ENCODE measurements around the gene NLRC3. TPM values are rescaled to one million over a fixed set of nuclear protein-coding genes. Genes with fewer than 3 reads are reported as not detected.

Gene NLRC3
- total RNA-seq, 4 donors from 2014 or later = 0.70 to 4.0 (median 1.8) TPM

DNA sequence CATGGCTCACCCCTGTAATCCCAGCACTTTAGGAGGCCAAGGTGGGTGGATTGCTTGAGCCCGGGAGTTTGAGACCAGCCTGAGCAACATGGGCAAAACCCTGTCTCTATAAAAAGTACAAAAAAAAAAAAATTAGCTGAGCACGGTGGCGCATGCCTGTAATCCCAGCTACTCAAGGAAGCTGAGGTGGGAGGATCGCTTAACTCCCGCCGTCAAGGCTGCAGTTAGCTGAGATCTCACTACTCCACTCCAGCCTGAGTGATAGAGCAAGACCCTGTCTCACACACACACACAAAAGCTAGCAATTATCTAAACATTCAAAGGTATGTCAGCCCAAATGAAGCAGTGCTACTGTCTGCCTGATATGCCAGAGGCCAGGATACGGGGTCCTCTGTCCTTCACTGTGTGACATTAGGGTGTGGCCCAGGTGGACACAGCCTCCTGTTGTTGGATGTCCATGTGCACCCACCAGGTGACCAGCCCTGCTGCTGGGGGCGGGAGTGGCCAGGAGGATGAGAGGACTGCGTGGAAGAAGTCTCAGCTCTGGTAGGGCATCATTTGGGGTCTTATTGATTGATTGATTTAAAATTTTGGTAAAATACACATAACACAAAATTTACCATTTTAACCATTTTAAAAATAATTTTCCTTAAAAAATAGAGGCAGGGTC lies 3.9 kb downstream of the NLRC3 start:
- Histone ChIP-seq H3K36me3 (no peaks in the 10 kb centered on the region), H3K9me3 (peaks cover 0 to 12% (median 9%) of the 10 kb centered on the region in 3 donors), H3K27ac (no peak overlapping the region), H3K4me1 (peaks cover 0 to under 1% (median 0%) of the 10 kb centered on the region in 3 donors), H3K27me3 (peaks cover 0 to 17% (median 0%) of the 10 kb centered on the region in 4 donors), H3K4me3 (no peak overlapping the region)
- no peak for DNase-seq
- TF ChIP-seq POLR2A (IDR thresholded peaks at IDR 0.05) = no peak
- TF ChIP-seq, protein P1, sequence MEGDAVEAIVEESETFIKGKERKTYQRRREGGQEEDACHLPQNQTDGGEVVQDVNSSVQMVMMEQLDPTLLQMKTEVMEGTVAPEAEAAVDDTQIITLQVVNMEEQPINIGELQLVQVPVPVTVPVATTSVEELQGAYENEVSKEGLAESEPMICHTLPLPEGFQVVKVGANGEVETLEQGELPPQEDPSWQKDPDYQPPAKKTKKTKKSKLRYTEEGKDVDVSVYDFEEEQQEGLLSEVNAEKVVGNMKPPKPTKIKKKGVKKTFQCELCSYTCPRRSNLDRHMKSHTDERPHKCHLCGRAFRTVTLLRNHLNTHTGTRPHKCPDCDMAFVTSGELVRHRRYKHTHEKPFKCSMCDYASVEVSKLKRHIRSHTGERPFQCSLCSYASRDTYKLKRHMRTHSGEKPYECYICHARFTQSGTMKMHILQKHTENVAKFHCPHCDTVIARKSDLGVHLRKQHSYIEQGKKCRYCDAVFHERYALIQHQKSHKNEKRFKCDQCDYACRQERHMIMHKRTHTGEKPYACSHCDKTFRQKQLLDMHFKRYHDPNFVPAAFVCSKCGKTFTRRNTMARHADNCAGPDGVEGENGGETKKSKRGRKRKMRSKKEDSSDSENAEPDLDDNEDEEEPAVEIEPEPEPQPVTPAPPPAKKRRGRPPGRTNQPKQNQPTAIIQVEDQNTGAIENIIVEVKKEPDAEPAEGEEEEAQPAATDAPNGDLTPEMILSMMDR (IDR thresholded peaks at IDR 0.05) = no peak
- WGBS, 2 donors = 76 to 83% methylated on average over 8 to 9 of the region's 9 CpGs
- intact Hi-C loops (cut with DNase I) = no loop called here

DNA sequence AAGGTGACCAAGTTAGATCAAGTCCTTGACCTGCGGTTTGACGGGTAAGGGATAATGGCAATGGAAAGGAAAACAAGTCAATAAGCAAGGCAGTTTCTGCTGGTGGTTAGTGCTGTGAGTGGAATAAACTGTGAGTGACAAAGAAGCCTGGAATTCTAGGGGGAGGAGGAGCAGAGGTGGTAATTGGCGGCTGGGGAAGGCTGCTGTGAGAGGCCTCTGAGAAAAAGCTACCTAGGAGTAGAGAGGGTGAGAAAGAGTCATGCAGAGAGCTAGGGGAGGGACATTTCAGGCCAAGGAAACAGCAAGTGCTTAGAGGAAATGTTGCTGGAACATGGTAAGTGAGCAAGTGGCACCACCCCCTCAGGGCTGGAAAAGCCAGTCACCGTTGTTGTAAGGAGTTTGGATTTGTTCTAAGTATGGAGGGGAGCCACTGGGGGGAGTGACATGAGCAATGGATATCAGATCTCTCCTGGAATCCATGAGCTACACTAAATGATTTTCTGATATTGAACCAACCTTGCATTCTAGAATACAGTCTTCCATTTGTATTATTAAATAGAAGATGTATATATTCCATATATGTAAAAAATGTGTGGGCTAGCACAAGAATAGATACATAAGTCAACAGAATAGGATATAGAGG lies 6.7 kb downstream of the NLRC3 start:
- Histone ChIP-seq H3K4me1 (no peaks in the 10 kb centered on the region), H3K27ac (no peak overlapping the region), H3K9me3 (peaks cover 0 to 12% (median 9%) of the 10 kb centered on the region in 3 donors), H3K4me3 (no peak overlapping the region), H3K36me3 (no peaks in the 10 kb centered on the region), H3K27me3 (no peaks in the 10 kb centered on the region)
- intact Hi-C loops (cut with DNase I) = no loop called here
- DNase-seq = no peak
- WGBS, 2 donors = 71 to 81% methylated on average over 4 of the region's 4 CpGs
- TF ChIP-seq, protein P1 (IDR thresholded peaks at IDR 0.05) = no peak
- TF ChIP-seq POLR2A (IDR thresholded peaks at IDR 0.05) = no peak

GRCh38 chr16:3569851-3570250 lies 7.4 kb downstream of the NLRC3 start:
- H3K4me3 ChIP-seq = no peak overlapping the region
- H3K27ac ChIP-seq = no peak overlapping the region
- H3K36me3 ChIP-seq = no peaks in the 10 kb centered on the region
- H3K27me3 ChIP-seq = no peaks in the 10 kb centered on the region
- 96 to 98% methylated on average over 2 of the region's 2 CpGs for WGBS, 2 donors
- no peaks in the 10 kb centered on the region for H3K4me1 ChIP-seq
- intact Hi-C loops (cut with DNase I) = no loop called here
- no peak for TF ChIP-seq POLR2A (IDR thresholded peaks at IDR 0.05)
- TF ChIP-seq, protein P1 (IDR thresholded peaks at IDR 0.05) = no peak
- H3K9me3 ChIP-seq = peaks cover 0 to 12% (median 9%) of the 10 kb centered on the region in 3 donors
- DNase-seq = no peak

GRCh38 chr16:3566990-3567389 lies 10.2 kb downstream of the NLRC3 start:
- no peak for DNase-seq
- Histone ChIP-seq H3K4me1 (no peaks in the 10 kb centered on the region), H3K36me3 (peaks cover 0 to 9% (median 0%) of the 10 kb centered on the region in 3 donors), H3K9me3 (peaks cover 0 to 12% (median 9%) of the 10 kb centered on the region in 3 donors), H3K4me3 (no peak overlapping the region), H3K27ac (no peak overlapping the region), H3K27me3 (no peaks in the 10 kb centered on the region)
- TF ChIP-seq POLR2A (IDR thresholded peaks at IDR 0.05) = no peak
- TF ChIP-seq, protein P1 (IDR thresholded peaks at IDR 0.05) = no peak
- intact Hi-C loops (cut with DNase I) = no loop called here
- 61 to 66% methylated on average over 3 of the region's 8 CpGs for WGBS, 2 donors

- Histone ChIP-seq H3K27me3 (no peaks in the 10 kb centered on the region), H3K4me3 (no peak overlapping the region), H3K27ac (no peak overlapping the region), H3K9me3 (no peaks in the 10 kb centered on the region), H3K4me1 (no peaks in the 10 kb centered on the region), H3K36me3 (peaks cover 0 to 9% (median 0%) of the 10 kb centered on the region in 3 donors)
- 80% methylated on average over 1 of the region's 9 CpGs; no CpG with 5 or more reads in 1 of the 2 donors for WGBS, 2 donors
- no peak for DNase-seq
- intact Hi-C loops (cut with DNase I) = no loop called here
- TF ChIP-seq, protein P1 (IDR thresholded peaks at IDR 0.05) = no peak
- no peak for TF ChIP-seq POLR2A (IDR thresholded peaks at IDR 0.05)
Observed at GRCh38 chr16:3564889-3565141, 12.4 kb downstream of the NLRC3 start.

All from esophagus squamous epithelium (tissue), 5 donors.